Stimulated activated CD4-positive, alpha-beta T cell treated with anti-CD3 and anti-CD28 coated beads, TNF-alpha, amount 100 ng/mL, for 24 hours (primary cell): ENCODE measurements around the gene HABP2.

Experiments
- DNase-seq, 3 experiments: peaks; one replicate each; pipeline ENCODE4 v3.0.0-alpha.2; 2020; ENCODE audit warnings: low read depth in 3 of 3

Gene HABP2

DNA sequence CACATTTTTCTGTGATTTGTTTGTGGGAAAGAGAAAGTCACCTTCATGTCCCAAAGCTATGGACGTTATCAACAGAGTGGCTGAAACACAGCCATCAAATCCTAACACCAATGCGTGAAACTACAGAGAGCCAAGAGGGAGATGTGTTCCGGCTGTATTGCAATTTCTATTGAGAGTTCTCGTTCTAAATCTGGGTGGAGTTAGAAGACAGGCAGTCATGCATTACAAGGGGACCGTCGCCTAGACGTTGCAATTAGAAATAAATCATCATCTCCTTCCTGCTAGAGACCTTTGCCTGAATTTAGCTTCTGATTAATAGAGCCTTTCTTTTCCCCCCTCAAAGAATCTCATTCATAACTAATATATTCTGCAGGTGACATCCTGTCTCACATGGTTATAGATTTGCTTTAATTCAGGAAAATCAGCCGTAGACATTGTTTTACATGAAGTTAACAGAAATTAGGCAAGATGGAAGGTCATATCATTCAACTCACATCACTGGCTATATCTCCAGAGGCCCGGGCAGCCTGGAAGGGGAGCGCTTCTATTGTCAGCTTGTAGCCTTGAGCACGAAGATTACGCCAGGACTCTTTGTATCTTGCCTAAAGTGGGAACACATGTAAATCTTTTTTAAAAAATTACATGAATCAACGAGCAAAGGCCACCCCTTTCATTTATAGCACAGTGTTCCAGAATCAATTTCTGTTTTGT is 52.6 kb downstream of the HABP2 start:
- no peak for DNase-seq

GRCh38 chr10:113609704-113610108 is 56.9 kb downstream of the HABP2 start:
- no peak for DNase-seq

GRCh38 chr10:113610631-113611601 is 58.1 kb downstream of the HABP2 start:
- DNase-seq = no peak

DNA sequence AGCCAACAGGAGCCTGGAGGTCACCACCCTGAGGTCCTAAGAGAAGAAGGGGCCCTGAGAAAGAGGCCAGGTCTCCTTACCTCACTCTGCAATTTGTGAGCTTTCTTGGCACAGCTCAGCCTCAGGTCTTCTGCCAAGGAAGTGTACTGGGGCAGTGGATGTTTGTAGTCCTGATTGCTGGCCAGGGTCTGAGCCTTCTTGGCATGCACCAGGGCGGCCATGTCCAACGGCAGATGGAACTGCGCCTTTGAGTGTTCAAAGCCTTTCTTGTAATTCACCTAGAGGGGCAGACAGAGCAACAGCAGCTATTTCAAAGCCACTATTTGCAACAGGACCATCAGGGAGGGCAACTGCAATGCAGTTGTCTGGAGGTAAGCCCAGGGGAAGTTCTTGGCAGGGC is 59.3 kb downstream of the HABP2 start:
- no peak for DNase-seq

GRCh38 chr10:113613427-113613826 is 60.6 kb downstream of the HABP2 start:
- DNase-seq = no peak

DNA sequence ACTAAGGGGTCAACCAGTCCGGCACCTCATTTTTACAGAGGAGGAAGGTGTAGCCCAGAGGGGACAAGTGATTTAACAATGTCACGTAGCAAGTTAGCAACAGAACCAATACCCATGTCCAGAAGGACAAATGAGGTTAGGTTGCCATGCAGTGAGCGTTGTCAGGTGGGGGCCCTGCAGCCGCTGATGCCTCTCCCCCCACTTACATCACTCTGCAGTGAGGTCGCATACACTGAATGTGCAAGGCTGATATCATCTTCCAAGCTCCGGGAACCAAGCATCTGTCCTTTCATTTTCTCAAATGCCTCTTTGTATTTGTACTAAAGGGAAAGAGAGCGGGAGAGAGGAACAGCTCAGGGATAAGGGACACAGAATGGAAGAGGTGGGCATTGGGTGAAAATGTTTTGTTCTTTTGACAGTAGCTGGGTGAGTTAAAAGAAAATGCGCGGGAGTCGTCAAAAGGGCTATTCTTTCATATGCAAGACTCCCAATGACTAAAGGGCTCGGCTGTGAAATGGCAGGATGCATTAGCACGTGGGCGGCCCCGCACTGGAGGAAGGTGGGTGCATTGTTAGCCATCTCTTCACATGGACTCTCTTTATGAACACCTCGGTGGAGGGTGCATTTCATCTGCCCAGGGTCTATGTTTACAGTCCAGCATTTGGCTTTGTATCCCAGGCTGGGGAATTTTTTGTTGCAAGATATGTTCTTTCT is 61.3 kb downstream of the HABP2 start:
- no peak for DNase-seq

DNA sequence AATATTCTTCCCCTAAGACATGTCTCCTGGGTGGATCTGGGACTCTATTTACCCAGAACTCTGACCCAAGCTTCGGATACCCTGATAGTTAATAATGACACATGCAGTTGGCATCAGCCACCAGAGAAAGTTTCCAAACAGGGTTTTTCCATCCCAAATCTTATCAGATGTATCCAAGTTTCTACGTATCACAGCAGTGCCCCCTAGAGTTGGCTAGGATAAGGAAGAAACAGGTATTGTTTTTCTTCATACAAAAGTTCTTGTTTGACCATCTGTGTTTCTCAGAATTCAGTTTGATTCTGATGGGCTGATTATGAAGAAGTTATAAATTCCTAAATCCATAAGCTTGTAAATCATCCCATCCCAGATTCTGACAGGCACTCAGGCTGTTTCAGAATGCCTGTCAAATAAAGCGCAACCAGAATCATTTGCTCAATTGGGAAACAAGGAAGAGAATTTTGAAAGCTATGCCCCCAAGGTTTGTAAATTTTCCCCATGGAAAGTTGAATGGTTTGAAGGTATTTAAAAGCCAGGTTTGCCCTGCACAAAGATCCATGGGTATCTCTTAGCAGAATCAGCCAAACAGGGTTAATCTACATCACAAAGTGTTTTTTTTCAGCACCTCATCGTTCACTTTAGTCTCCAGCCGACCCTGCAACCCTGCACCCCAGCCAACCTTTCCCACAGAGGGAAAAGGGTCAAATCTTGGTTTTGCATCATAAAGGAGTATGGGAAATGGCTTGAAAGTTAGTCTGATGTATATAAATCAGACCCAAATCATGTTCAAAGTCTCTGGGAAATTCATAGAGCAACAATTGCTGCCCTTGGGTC is 63.6 kb downstream of the HABP2 start:
- DNase-seq = no peak

- DNase-seq = no peak
Observed at GRCh38 chr10:113617086-113617485, 64.2 kb downstream of the HABP2 start.

- DNase-seq = no peak
Observed at GRCh38 chr10:113618338-113618737, 65.5 kb downstream of the HABP2 start.

- no peak for DNase-seq
Observed at GRCh38 chr10:113619401-113619800, 66.5 kb downstream of the HABP2 start.

DNA sequence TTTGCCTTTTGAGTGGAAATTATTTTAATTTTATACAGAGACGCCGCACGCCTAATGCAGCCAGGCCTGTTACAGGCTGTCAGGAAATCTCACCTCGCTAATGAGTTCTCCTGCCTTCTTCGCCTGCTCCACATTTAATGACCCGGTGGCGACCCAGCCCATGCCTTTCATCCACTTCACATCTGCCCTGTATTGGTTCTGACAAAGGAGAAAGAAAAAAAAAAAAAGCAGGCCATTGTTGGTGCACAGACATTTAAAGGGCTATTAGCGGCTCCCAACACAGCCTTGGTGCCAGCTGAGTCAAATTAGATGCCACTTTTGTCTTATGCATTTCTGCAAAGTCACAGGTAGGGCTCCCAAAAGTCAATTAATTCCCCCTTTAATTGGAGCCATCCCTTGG is 67.7 kb downstream of the HABP2 start:
- no peak for DNase-seq

DNA sequence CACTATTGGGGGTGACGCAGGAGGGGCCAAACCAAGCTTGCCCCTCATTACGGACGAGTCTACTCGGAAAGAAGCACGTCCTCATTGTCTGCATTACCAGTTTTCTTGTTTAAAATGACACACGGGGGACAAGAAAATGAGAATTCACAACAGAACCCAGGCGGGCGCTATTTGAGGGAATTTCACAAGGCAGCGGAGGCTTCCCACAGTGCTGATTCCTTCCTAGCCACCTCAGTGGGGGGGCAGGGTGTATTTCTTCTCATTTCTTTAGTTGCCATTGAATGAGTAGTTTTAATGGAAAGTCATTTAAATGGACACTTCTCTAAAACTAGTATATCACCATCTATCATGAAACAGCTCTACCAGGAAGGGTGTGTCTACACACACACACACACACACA is 68.1 kb downstream of the HABP2 start:
- no peak for DNase-seq

- DNase-seq = no peak
Observed at GRCh38 chr10:113621799-113622198, 68.9 kb downstream of the HABP2 start.

DNA sequence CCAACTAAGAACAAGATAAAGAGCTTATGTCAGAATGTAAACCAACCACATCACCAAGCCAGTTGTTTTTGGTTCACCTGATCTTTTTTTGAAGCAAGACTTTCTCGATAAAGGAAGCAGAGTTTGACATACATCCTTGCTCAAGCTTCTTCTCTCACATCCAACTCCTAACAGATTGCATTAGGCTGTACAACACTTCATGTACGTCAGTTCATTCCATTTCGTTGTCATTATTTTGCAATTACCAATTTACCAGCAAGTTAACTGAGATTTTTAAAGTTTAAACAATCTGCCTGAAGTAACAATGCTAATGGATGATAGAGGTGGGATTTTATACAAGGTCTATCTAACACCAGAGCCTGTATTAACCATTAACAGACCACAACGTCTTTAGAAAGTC is 70.0 kb downstream of the HABP2 start:
- no peak for DNase-seq

DNA sequence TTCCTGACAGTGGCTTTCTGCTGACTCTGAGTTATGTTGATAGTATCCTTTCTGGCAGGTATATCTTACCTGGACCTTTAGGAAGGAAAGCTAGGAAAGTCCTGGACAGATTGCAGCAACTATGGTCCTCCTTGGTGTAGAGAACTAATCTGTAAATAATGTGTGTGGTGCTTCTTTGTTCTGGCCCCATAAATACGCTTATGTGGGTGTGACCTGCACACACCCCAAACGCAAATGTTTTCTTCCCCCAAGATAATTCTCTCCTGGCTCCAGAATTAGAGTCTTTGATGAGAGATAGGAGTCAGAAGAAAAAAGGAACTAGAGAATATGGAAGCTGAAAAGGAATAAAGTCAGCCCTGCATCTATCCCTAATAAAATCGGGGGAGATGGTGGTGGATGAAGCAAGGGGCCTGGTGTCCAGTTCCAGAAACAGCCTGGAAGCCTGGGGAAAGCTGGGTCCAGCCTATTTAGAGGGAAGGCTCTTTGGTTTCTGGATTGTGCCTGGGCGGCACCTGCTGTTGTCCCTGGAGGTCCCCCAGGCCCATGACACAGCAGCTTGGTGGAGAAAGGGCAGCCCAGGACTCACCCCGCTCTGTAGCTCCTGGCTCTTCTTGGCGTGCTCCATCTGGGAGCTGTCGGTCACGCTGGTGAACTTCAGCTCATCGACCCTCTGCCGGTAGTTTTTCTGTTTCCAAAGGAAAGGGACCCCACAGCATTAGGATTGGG is 72.8 kb downstream of the HABP2 start:
- no peak for DNase-seq

GRCh38 chr10:113626809-113627355 is 74.0 kb downstream of the HABP2 start:
- DNase-seq = no peak

DNA sequence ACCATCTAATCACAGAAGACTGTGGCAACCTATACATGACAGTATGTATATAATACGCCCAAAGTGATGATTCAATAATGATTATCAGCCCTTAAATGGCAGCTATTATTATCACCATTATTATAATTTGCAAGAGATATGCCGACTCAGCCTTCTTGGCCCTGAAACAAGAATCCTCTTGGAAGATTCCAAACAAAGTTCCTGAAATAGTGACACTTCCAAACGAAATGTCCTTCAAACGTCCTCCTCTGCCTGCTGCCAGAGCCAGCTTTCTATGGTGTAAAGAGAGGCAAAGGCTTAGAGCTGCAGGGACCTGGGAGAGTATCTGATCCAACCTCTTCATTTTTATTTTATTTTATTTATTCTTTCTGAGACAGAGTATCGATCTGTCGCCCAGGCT is 75.0 kb downstream of the HABP2 start:
- no peak for DNase-seq

DNA sequence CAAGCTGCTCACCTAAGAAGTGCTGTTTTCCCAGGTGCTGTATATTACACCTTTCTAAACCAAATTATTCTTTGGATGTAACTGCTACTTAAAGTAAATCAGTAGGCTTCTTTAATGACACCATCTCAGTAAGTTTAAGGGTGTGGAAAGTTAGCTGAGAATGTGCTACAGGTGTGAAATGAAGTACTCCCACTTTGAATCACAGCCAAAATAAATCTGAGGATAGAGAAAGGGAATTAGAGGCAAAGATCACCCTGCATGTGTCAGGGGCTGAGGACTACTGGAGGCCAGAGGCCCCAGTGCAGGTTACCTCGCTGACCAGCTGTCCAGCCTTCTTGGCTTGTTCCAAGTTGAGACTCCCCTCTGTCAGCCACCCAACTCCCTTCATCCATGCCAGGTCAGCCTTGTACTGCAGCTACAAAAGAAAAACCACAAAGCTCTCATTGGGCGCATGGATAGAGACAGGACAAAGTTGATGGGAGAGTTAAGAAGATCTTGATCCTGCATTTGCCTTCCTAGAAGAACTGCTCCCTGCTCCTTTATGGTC is 75.8 kb downstream of the HABP2 start:
- DNase-seq = no peak

GRCh38 chr10:113630929-113631533 is 78.2 kb downstream of the HABP2 start:
- DNase-seq = no peak
